Type B pancreatic cell (in vitro differentiated cells): ENCODE data around the gene GALNT1. TPM values are rescaled to one million over a fixed set of nuclear protein-coding genes. Genes with fewer than 3 reads are reported as not detected.
A peak's percentile ranks its signal among the peaks of the same experiment; 100 is the strongest.

Source experiments
- DNase-seq: peaks from one replicate; pipeline ENCODE4 v3.0.0; 2021; ENCODE audit warnings: mixed read lengths; ENCODE audit not compliant: unreplicated experiment; ENCODE audit errors: extremely low spot score
- H3K27ac Mint-ChIP-seq: 2 replicates; pipeline ENCODE4 v1.8.0; 2021; ENCODE audit warnings: mild to moderate bottlenecking, mixed read lengths
- H3K27me3 Mint-ChIP-seq: 2 replicates; pipeline ENCODE4 v1.8.0; 2021; ENCODE audit warnings: mixed read lengths
- H3K36me3 Mint-ChIP-seq: 2 replicates; pipeline ENCODE4 v1.8.0; 2021; ENCODE audit warnings: mixed read lengths
- H3K4me1 Mint-ChIP-seq: one replicate; pipeline ENCODE4 v1.8.0; 2021; ENCODE audit warnings: mixed read lengths; ENCODE audit not compliant: unreplicated experiment
- H3K4me3 Mint-ChIP-seq: 2 replicates; pipeline ENCODE4 v1.8.0; 2021; ENCODE audit warnings: mild to moderate bottlenecking, mixed read lengths
- H3K9me3 Mint-ChIP-seq: 2 replicates; pipeline ENCODE4 v1.8.0; 2021; ENCODE audit warnings: mixed read lengths
- total RNA-seq: library from RNA; stranded (reverse); gene quantifications from 2 replicates; pipeline ENCODE4 v1.2.1, GENCODE V29; 2021; ENCODE audit warnings: low replicate concordance
- TF ChIP-seq, protein P1 (sequence below): fragments of 200-600 bp; sonication (generic); conservative IDR thresholded peaks from 2 replicates; pipeline ENCODE4 v1.5.0; 2021; ENCODE audit warnings: antibody characterized with exemption, mild to moderate bottlenecking

Gene GALNT1
- total RNA-seq, 1 donor from 2014 or later: 92.1 TPM

DNA sequence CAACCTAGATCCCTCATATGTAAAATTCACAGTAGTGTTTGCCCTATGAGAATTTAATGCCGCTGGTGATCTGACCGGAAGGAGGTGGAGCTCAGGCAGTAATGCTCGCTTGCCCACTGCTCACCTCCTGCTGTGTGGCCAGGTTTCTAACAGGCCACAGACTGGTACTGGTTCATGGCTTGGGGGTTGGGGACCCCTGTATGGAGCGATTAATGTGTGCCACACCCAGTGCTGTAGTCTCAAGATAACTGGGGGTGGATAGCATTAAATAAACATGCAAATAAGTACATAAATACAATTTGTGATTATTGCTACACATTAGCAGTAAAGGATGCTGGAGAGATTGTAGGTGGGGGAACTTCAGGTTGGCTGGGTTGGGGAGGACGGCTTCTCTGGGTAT, 3.2 kb downstream of the GALNT1 start:
- TF ChIP-seq, protein P1, sequence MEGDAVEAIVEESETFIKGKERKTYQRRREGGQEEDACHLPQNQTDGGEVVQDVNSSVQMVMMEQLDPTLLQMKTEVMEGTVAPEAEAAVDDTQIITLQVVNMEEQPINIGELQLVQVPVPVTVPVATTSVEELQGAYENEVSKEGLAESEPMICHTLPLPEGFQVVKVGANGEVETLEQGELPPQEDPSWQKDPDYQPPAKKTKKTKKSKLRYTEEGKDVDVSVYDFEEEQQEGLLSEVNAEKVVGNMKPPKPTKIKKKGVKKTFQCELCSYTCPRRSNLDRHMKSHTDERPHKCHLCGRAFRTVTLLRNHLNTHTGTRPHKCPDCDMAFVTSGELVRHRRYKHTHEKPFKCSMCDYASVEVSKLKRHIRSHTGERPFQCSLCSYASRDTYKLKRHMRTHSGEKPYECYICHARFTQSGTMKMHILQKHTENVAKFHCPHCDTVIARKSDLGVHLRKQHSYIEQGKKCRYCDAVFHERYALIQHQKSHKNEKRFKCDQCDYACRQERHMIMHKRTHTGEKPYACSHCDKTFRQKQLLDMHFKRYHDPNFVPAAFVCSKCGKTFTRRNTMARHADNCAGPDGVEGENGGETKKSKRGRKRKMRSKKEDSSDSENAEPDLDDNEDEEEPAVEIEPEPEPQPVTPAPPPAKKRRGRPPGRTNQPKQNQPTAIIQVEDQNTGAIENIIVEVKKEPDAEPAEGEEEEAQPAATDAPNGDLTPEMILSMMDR: no peak
- Mint-ChIP-seq H3K9me3 (no peaks in the 10 kb centered on the region), H3K4me3 (no peak overlapping the region), H3K27ac (no peak overlapping the region), H3K36me3 (peaks cover 20% of the 10 kb centered on the region), H3K4me1 (peaks cover 14% of the 10 kb centered on the region), H3K27me3 (peaks cover under 1% of the 10 kb centered on the region)
- DNase-seq: no peak

DNA sequence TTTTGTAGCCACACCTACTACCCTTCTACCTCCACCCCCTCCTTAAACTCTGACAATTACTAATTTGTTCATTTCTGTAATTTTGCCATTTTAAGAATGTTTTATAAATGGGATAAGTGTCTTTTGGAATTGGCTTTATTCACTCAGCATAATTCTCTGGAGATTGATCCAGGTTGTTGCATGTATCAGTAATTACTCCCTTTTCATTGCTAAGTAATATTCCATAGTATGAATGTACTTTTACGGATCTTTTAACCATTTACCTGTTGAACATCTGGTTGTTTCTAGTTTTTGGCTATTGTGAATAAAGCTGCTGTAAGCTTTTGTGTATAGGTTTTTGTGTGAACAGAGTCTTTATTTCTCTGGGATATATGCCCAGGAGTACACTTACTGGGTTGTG, 4.1 kb downstream of the GALNT1 start:
- H3K36me3 Mint-ChIP-seq: peaks cover 20% of the 10 kb centered on the region
- TF ChIP-seq, protein P1: no peak

DNA sequence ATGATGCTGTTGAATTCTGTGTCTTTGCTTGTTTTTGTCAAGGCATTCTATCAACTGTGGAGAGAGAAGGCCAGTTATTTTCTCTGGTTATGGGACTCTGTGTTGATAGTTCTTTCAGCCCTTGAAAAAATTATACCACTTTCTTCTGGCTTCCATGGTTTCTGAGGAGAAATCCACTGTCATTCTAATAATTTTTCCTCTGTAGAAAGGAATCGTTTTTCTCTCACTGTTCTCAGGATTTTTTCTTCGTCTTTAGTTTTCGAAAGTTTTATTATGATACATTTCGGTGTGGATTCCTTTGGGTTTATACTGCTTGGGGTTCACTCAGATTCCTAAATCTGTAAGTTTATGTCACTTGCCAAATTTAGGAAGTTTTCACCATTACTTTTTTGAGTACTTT, 6.6 kb downstream of the GALNT1 start:
- TF ChIP-seq, protein P1: no peak

More for the DNA sequence above, 4.1 kb downstream of the GALNT1 start:
- no peak overlapping the region for H3K27ac Mint-ChIP-seq
- no peak for DNase-seq
- no peak overlapping the region for H3K4me3 Mint-ChIP-seq
- peaks cover 14% of the 10 kb centered on the region for H3K4me1 Mint-ChIP-seq
- H3K27me3 Mint-ChIP-seq: no peaks in the 10 kb centered on the region
- H3K9me3 Mint-ChIP-seq: no peaks in the 10 kb centered on the region

DNA sequence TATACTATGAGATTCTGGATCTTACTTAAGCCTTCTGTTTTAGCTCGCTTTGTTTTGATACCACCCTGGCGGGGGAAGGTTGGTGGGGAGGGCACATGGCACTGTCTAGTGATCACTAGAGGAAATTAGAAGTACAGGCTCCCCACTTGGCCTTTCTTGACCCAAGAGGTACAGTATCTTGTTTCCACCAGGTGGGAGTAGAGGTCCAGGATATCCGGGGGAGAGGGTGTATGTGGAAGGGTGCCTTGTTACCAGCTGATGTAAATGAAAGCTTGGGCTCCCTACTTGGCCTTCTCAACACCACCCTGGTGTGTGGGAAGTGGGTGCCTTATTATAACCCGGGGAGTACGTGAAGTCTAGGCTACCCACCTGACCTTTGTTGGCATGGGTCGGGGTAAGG, 7.5 kb downstream of the GALNT1 start:
- Mint-ChIP-seq H3K4me1 (peaks cover under 1% of the 10 kb centered on the region), H3K27me3 (no peaks in the 10 kb centered on the region), H3K36me3 (peaks cover 19% of the 10 kb centered on the region), H3K27ac (no peak overlapping the region), H3K9me3 (peaks cover under 1% of the 10 kb centered on the region), H3K4me3 (no peak overlapping the region)
- DNase-seq: no peak
- TF ChIP-seq, protein P1: peak; percentile 19

More for the DNA sequence above, 6.6 kb downstream of the GALNT1 start:
- Mint-ChIP-seq H3K27ac (no peak overlapping the region), H3K9me3 (no peaks in the 10 kb centered on the region), H3K27me3 (no peaks in the 10 kb centered on the region), H3K4me1 (peaks cover 5% of the 10 kb centered on the region), H3K36me3 (peaks cover 20% of the 10 kb centered on the region), H3K4me3 (no peak overlapping the region)
- DNase-seq: no peak

DNA sequence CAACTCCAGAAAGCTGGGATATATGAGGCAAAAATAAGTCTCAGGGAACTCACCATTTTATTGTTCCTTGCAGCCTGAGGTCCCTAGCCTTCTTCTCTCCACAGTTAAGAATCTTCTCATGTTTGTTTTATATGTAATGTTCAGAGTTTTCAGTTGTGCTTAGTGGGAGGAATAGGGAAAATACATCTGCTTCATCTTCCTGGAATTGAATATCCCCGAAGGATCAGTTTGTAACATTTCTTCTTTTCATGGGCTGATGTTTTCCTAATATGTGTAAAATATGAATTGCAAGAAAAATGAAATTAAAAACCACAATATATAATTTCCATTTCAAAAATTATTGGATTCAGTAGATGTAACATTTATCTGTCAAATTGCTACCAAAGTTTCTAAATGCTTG, 8.0 kb downstream of the GALNT1 start:
- Mint-ChIP-seq H3K4me3 (no peak overlapping the region), H3K27me3 (no peaks in the 10 kb centered on the region), H3K36me3 (peaks cover 14% of the 10 kb centered on the region), H3K9me3 (peaks cover 6% of the 10 kb centered on the region), H3K4me1 (peaks cover 6% of the 10 kb centered on the region), H3K27ac (no peak overlapping the region)
- TF ChIP-seq, protein P1: no peak
- no peak for DNase-seq

DNA sequence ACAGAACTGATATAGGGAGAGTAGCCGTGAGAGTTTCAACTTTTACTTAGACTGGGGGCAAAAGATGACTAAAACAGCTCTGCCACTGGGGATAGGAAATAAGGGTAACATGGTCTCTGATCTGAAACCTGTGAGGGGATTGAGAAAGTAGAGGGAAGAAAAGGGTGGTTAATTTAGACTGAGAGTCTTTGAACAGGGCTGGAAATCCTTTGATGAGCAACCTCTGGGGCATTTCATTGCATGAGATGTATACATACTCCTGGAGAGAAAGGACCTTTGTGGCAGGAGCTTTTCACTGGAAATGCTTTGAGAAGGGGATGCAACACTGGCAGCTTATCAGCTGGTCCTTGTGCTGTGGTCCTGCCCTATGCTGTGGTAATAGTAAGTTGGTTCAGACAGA, 9.4 kb downstream of the GALNT1 start:
- Mint-ChIP-seq H3K4me3 (no peak overlapping the region), H3K27ac (no peak overlapping the region), H3K9me3 (peaks cover 8% of the 10 kb centered on the region), H3K27me3 (no peaks in the 10 kb centered on the region), H3K36me3 (peaks cover 8% of the 10 kb centered on the region), H3K4me1 (peaks cover 9% of the 10 kb centered on the region)
- TF ChIP-seq, protein P1: no peak
- DNase-seq: no peak
